Ovary (tissue), 9 donors: ENCODE measurements around the gene CDK6. TPM values are rescaled to one million over a fixed set of nuclear protein-coding genes. Genes with fewer than 3 reads are reported as not detected.

Experiments
- DNase-seq, 5 donors: peaks; one replicate each; pipeline ENCODE4 v3.0.0-alpha.2; 2019 to 2020
- H3K27ac ChIP-seq, 2 donors: fragments of 200-600 bp; one replicate each; pipeline versions ENCODE4 v1.5.1 to v1.8.0; 2019 to 2022
- H3K27me3 ChIP-seq: fragments of 200-600 bp; one replicate; pipeline ENCODE4 v1.8.0; 2022
- H3K36me3 ChIP-seq: fragments of 200-600 bp; sonication (generic); one replicate; pipeline ENCODE4 v1.5.1; 2019
- H3K4me1 ChIP-seq: one replicate; pipeline ENCODE4 v1.8.1; 2013; ENCODE audit warnings: mild to moderate bottlenecking, moderate library complexity; ENCODE audit not compliant: insufficient read depth
- H3K4me3 ChIP-seq: fragments of 200-600 bp; sonication (generic); one replicate; pipeline ENCODE4 v1.5.1; 2017
- H3K9me3 ChIP-seq, 2 donors: fragments of 200-600 bp in 1 of 2; sonication (generic) in 1 of 2; one replicate each; pipeline versions ENCODE4 v1.5.1 to v1.8.1; 2013 to 2019; ENCODE audit warnings: mild to moderate bottlenecking in 1 of 2, moderate library complexity in 1 of 2
- EP300 ChIP-seq: sonication (generic); formaldehyde crosslinking; IDR thresholded peaks from one replicate; pipeline ENCODE4 v1.6.1; 2017; ENCODE audit warnings: antibody characterized with exemption
- POLR2A ChIP-seq: fragments of 450-650 bp; IDR thresholded peaks from one replicate; pipeline ENCODE4 v1.6.1; 2017; ENCODE audit warnings: antibody characterized with exemption, mild to moderate bottlenecking, moderate library complexity
- WGBS, 3 donors: extraction: QIAGEN DNeasy Blood & Tissue Kit in 1 of 3; methylation state at CpG; one replicate each; pipeline versions ENCODE4 v1.1.5 to v1.1.7; 2013 to 2017; 5-methylcytosine and 5-hydroxymethylcytosine counted together
- intact Hi-C, 4 donors: fragments of 100-400 bp; cut with DNase I; formaldehyde crosslinking; loops; one replicate each; pipeline versions ENCODE4 v1.11.0 to v1.15.1; 2022 to 2023
- polyA plus RNA-seq, 2 donors: library from polyadenylated mRNA; stranded (reverse); fragments of 200-250 nt in 1 of 2; fragments of 350-450 nt in 1 of 2; fragmentation: Illumina TruSeq in 1 of 2; extraction: RNeasy Lipid Tissue Mini Kit (QIAGEN cat#74804) in 1 of 2; gene quantifications; one replicate each; pipeline ENCODE4 v1.2.3, GENCODE V29; 2013 to 2014
- total RNA-seq, 7 donors: library from RNA; depleted of rRNA in 2 of 7; stranded (reverse); fragments of >200 nt in 2 of 7; fragmentation: NEBNext Ultra II Directional in 3 of 7; extraction: Animal tissue kit (Norgen Biotek cat#: 25700) in 3 of 7; gene quantifications; one replicate each; pipeline versions ENCODE4 v1.1.0 to v1.2.4, GENCODE V29; 2016 to 2023
- TF ChIP-seq, protein P1 (sequence below), 3 donors: fragments of 450-650 bp in 2 of 3; fragments of 200-600 bp in 1 of 3; IDR thresholded peaks; one replicate each; pipeline versions ENCODE4 v1.5.1 to v1.8.0; 2016 to 2022; ENCODE audit warnings: antibody characterized with exemption in 3 of 3, mild to moderate bottlenecking in 1 of 3
- donor health status: DM: no; HTN: no; CAD: no; lungs with moderate emphysema.
- donor health status: DM: no; HTN: no; CAD: no.
- donor health status: Bipolar disorder and iron deficiency.
- donor health status: DM: yes; HTN: yes; CAD: no.
- donor health status: DM: no; HTN: no; CAD: no.
- donor health status: DM: yes; HTN: yes; CAD: no.

CDK6 gene
- total and polyA plus RNA-seq, 9 donors = 1.8 to 20.4 (median 11.2) TPM

DNA sequence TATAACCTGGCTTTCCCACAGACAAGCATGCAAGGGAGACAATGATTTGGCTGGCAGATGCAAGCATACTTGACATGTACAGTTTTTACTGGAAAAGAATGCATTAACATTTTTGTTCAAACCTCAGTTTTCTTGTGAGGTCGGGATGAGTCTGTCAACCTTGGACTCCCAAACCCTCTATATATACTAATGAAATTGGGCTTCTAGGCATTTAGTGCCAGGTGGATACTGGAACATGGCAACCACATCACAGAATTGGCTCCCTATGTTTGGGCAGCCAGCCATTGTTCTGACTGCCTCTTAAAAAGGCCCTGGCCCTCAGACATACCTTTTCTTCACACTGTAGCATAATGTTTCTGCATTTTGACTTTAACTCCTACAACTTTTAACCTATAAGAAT is 39.1 kb downstream of the CDK6 start:
- no peak overlapping the region for H3K4me3 ChIP-seq
- TF ChIP-seq POLR2A (no peak), EP300 (no peak)
- TF ChIP-seq, protein P1, sequence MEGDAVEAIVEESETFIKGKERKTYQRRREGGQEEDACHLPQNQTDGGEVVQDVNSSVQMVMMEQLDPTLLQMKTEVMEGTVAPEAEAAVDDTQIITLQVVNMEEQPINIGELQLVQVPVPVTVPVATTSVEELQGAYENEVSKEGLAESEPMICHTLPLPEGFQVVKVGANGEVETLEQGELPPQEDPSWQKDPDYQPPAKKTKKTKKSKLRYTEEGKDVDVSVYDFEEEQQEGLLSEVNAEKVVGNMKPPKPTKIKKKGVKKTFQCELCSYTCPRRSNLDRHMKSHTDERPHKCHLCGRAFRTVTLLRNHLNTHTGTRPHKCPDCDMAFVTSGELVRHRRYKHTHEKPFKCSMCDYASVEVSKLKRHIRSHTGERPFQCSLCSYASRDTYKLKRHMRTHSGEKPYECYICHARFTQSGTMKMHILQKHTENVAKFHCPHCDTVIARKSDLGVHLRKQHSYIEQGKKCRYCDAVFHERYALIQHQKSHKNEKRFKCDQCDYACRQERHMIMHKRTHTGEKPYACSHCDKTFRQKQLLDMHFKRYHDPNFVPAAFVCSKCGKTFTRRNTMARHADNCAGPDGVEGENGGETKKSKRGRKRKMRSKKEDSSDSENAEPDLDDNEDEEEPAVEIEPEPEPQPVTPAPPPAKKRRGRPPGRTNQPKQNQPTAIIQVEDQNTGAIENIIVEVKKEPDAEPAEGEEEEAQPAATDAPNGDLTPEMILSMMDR (IDR thresholded peaks at IDR 0.05) = no peak
- intact Hi-C loops = no loop called here
- H3K27ac ChIP-seq = no peak overlapping the region
- H3K9me3 ChIP-seq = no peaks in the 10 kb centered on the region
- no peaks in the 10 kb centered on the region for H3K36me3 ChIP-seq
- H3K4me1 ChIP-seq = peaks cover 1% of the 10 kb centered on the region
- DNase-seq = no peak
- WGBS, 3 donors = 18 to 56% (median 38%) methylated on average over 1 of the region's 1 CpG
- H3K27me3 ChIP-seq = no peaks in the 10 kb centered on the region

DNA sequence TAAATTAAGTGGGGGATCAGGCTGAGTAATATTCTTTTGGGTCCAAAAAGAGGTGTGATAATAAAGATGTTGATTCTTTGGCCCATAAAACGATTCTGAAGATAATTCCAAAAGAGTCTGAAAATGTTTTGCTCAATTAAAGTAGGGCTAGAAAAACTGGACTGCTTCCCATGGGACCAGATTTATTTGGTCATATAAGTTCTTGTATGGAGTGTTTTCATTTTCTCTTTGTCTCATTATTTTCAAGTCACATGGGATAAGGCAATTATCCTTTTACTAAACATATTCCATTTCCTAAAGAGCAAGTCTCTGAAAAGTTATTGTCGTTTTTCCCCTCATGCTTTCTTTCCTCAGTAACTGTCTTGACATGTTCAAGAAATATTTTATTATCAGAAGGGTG is 41.5 kb downstream of the CDK6 start:
- Histone ChIP-seq H3K36me3 (no peaks in the 10 kb centered on the region), H3K27ac (no peak overlapping the region), H3K4me1 (peaks cover 1% of the 10 kb centered on the region), H3K27me3 (no peaks in the 10 kb centered on the region), H3K4me3 (no peak overlapping the region), H3K9me3 (no peaks in the 10 kb centered on the region)
- no peak for DNase-seq
- TF ChIP-seq, protein P1 (IDR thresholded peaks at IDR 0.05) = no peak
- TF ChIP-seq EP300 (no peak), POLR2A (no peak)
- intact Hi-C loops = no loop called here
- WGBS, 3 donors = 12 to 13% (median 13%) methylated on average over 2 of the region's 2 CpGs

DNA sequence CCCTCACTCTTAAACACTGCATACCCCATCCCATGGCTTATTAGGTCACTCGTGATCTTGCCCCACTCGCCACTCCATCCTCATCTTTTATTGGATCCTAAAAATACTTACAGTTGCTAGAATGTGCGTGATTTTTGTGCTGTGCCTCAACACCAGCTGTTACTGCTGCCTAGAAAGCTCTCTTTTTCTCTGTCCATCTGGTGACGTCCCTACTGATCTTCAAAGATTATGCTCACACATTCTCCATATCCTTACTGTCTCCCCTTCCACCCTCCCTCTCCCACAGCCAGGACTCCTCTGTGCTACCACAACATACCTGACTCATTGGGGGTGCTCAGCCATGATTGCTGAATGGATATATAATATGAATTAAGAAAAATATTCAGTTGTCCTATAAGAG is 42.0 kb downstream of the CDK6 start:
- Histone ChIP-seq H3K4me3 (no peak overlapping the region), H3K4me1 (peaks cover 1% of the 10 kb centered on the region), H3K27ac (no peak overlapping the region), H3K27me3 (no peaks in the 10 kb centered on the region), H3K9me3 (no peaks in the 10 kb centered on the region), H3K36me3 (no peaks in the 10 kb centered on the region)
- no peak for TF ChIP-seq POLR2A
- no peak for TF ChIP-seq EP300
- TF ChIP-seq, protein P1 (IDR thresholded peaks at IDR 0.05) = no peak
- no peak for DNase-seq
- intact Hi-C loops = no loop called here
- WGBS, 3 donors = 89 to 96% (median 92%) methylated on average over 4 of the region's 4 CpGs

DNA sequence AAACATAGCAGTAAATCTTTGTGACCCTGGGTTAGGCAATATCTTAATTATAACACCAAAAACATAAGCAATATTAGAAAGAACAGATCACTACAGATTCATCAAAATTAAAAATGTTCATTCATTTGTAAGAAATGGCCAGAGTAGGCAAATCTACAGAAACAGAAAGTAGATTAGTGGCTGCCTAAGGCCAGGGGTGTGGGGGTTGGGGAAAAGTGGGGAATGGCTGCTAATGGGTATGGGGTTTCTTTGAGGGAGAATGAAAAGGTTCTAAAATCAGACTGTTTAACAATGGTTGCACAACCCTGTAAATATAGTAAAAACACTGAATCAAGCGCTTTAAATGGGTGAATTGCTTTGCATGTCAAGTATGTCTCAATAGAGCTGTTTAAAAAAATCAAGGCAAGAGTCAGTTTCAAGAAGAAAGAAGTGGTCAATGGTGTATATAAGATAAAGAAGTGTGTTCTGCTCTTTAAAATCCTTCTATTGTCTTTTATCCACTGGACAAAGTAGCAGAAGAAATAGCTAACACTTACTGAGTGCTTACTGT is 42.6 kb downstream of the CDK6 start:
- H3K27ac ChIP-seq = no peak overlapping the region
- H3K36me3 ChIP-seq = no peaks in the 10 kb centered on the region
- H3K27me3 ChIP-seq = no peaks in the 10 kb centered on the region
- TF ChIP-seq EP300 = no peak
- no peak for TF ChIP-seq POLR2A
- TF ChIP-seq, protein P1 (IDR thresholded peaks at IDR 0.05) = no peak
- peaks cover 1% of the 10 kb centered on the region for H3K4me1 ChIP-seq
- H3K4me3 ChIP-seq = no peak overlapping the region
- no peak for DNase-seq
- intact Hi-C loops = no loop called here
- 96 to 100% (median 96%) methylated on average over 1 of the region's 1 CpG for WGBS, 3 donors
- no peaks in the 10 kb centered on the region for H3K9me3 ChIP-seq
